H1 (cell line): ENCODE data around the gene SFMBT2. TPM values are rescaled to one million over a fixed set of nuclear protein-coding genes. Genes with fewer than 3 reads are reported as not detected.

Experiments used
- CTCF ChIA-PET: fragments of 300-600 bp; sonication (Branson Sonifier 250); formaldehyde crosslinking; loops from one replicate; lab custom pipeline; 2021; ENCODE audit not compliant: partially characterized antibody; lab: Charles Lee
- POLR2A ChIA-PET: fragments of 300-600 bp; sonication (Branson Sonifier 250); formaldehyde crosslinking; loops from one replicate; lab custom pipeline; 2021; ENCODE audit warnings: inconsistent platforms; ENCODE audit not compliant: partially characterized antibody; lab: Charles Lee
- DNase-seq, 2 experiments: peaks; one replicate each; pipeline versions ENCODE4 v3.0.0 to v3.0.0-alpha.2; 2010 to 2022; ENCODE audit warnings: low spot score in 2 of 2, low read depth in 1 of 2, mixed read lengths in 1 of 2
- FAIRE-seq: peaks from 2 replicates; lab custom pipeline; 2011; peaks lifted over from hg19 to GRCh38; lab: Jason Lieb, UNC
- H2AFZ ChIP-seq: 2 replicates; pipeline ENCODE4 v1.8.1; 2012; ENCODE audit warnings: low read length, inconsistent platforms
- H2AK5ac ChIP-seq: 2 replicates; pipeline ENCODE4 v1.6.1; 2013; ENCODE audit warnings: low read depth, low read length
- H2BK120ac ChIP-seq: replicated peaks from 2 replicates; pipeline ENCODE3; 2013; ENCODE audit warnings: low read depth, low read length, inconsistent platforms
- H2BK12ac ChIP-seq: 2 replicates; pipeline ENCODE4 v1.6.1; 2013; ENCODE audit warnings: low read depth, low read length
- H2BK15ac ChIP-seq: 2 replicates; pipeline ENCODE4 v1.6.1; 2013; ENCODE audit warnings: low read length
- H2BK20ac ChIP-seq: 2 replicates; pipeline ENCODE4 v1.6.1; 2013; ENCODE audit warnings: low read length
- H2BK5ac ChIP-seq: 2 replicates; pipeline ENCODE4 v1.6.1; 2013; ENCODE audit warnings: low read depth, low read length
- H3K14ac ChIP-seq: 2 replicates; pipeline ENCODE4 v1.6.1; 2013; ENCODE audit warnings: inconsistent platforms; ENCODE audit not compliant: insufficient read length
- H3K18ac ChIP-seq: 2 replicates; pipeline ENCODE4 v1.6.1; 2013; ENCODE audit warnings: low read length; ENCODE audit errors: extremely low read depth
- H3K23ac ChIP-seq: 2 replicates; pipeline ENCODE4 v1.6.1; 2013; ENCODE audit warnings: inconsistent platforms; ENCODE audit not compliant: insufficient read length
- H3K23me2 ChIP-seq: 2 replicates; pipeline ENCODE4 v1.6.1; 2013; ENCODE audit warnings: low read depth, low read length
- H3K27ac ChIP-seq: 2 replicates; pipeline ENCODE4 v1.6.1; 2011; ENCODE audit warnings: low read depth, low read length, inconsistent platforms
- H3K27me3 ChIP-seq, 4 experiments: replicated peaks in 1 of 4; 1 replicate in 1 of 4; 2 replicates in 3 of 4; pipeline versions ENCODE4 v1.6.1 to v1.8.1; 2011 to 2013; ENCODE audit warnings: low read length in 3 of 4, mild to moderate bottlenecking in 3 of 4, inconsistent platforms in 2 of 4, mixed read lengths in 2 of 4, moderate library complexity in 1 of 4; ENCODE audit not compliant: control insufficient read depth in 3 of 4, insufficient read depth in 3 of 4; ENCODE audit errors: extremely low read depth in 1 of 4
- H3K36me3 ChIP-seq, 4 experiments: 2 replicates each; pipeline versions ENCODE4 v1.6.1 to v1.8.1; 2011 to 2013; ENCODE audit warnings: mild to moderate bottlenecking in 4 of 4, low read length in 3 of 4, moderate library complexity in 2 of 4, control low read depth in 1 of 4, inconsistent platforms in 1 of 4; ENCODE audit not compliant: insufficient read depth in 4 of 4, control insufficient read depth in 2 of 4
- H3K4ac ChIP-seq: replicated peaks from 2 replicates; pipeline ENCODE3; 2013; ENCODE audit warnings: low read length, low read depth, mixed read lengths, inconsistent platforms; ENCODE audit not compliant: insufficient read length
- H3K4me1 ChIP-seq, 4 experiments: replicated peaks in 1 of 4; 1 replicate in 1 of 4; 2 replicates in 3 of 4; pipeline versions ENCODE4 v1.6.1 to v1.8.1; 2011 to 2013; ENCODE audit warnings: low read length in 3 of 4, inconsistent platforms in 2 of 4, mixed read lengths in 1 of 4; ENCODE audit not compliant: insufficient read depth in 4 of 4, control insufficient read depth in 3 of 4
- H3K4me2 ChIP-seq, 2 experiments: 2 replicates each; pipeline versions ENCODE4 v1.6.1 to v1.8.1; 2011 to 2013; ENCODE audit warnings: low read depth in 2 of 2, low read length in 2 of 2, control low read depth in 1 of 2, inconsistent platforms in 1 of 2, mild to moderate bottlenecking in 1 of 2; ENCODE audit not compliant: insufficient read depth in 1 of 2
- H3K4me3 ChIP-seq, 4 experiments: fragments of 200-600, 300-600 bp in 1 of 4; sonication (generic), shearing (Covaris generic), sonication (Bioruptor Twin) in 1 of 4; 2 replicates each; pipeline versions ENCODE4 v1.5.1 to v1.8.1; 2011 to 2016; ENCODE audit warnings: low read length in 4 of 4, low read depth in 3 of 4, control low read depth in 2 of 4, inconsistent platforms in 2 of 4, mild to moderate bottlenecking in 2 of 4, mixed read lengths in 1 of 4, moderate library complexity in 1 of 4; ENCODE audit not compliant: insufficient read depth in 2 of 4; ENCODE audit errors: extremely low read depth in 1 of 4
- H3K56ac ChIP-seq: replicated peaks from 2 replicates; pipeline ENCODE3; 2013; ENCODE audit warnings: low read depth, mild to moderate bottlenecking, mixed read lengths, low read length, inconsistent platforms; ENCODE audit not compliant: insufficient read length
- H3K79me1 ChIP-seq: 2 replicates; pipeline ENCODE4 v1.6.1; 2013; ENCODE audit warnings: low read depth, low read length, control low read depth
- H3K79me2 ChIP-seq, 2 experiments: 2 replicates each; pipeline versions ENCODE4 v1.6.1 to v1.8.1; 2012 to 2013; ENCODE audit warnings: low read length in 2 of 2, mild to moderate bottlenecking in 2 of 2, inconsistent platforms in 1 of 2; ENCODE audit not compliant: insufficient read depth in 2 of 2, control insufficient read depth in 1 of 2
- H3K9ac ChIP-seq, 4 experiments: replicated peaks in 1 of 4; 1 replicate in 1 of 4; 2 replicates in 3 of 4; pipeline versions ENCODE4 v1.6.1 to v1.8.1; 2011 to 2013; ENCODE audit warnings: low read depth in 3 of 4, low read length in 3 of 4, control low read depth in 2 of 4, mild to moderate bottlenecking in 2 of 4, moderate library complexity in 2 of 4, inconsistent platforms in 1 of 4; ENCODE audit errors: extremely low read depth in 1 of 4
- H3K9me3 ChIP-seq, 2 experiments: 2 replicates each; pipeline versions ENCODE4 v1.6.1 to v1.8.1; 2012 to 2013; ENCODE audit warnings: mild to moderate bottlenecking in 2 of 2, moderate library complexity in 2 of 2, control low read depth in 1 of 2, inconsistent platforms in 1 of 2, low read depth in 1 of 2, low read length in 1 of 2, mixed read lengths in 1 of 2; ENCODE audit not compliant: insufficient read depth in 2 of 2
- H4K20me1 ChIP-seq, 2 experiments: replicated peaks in 1 of 2; 2 replicates each; pipeline versions ENCODE3 to v1.8.1; 2011 to 2013; ENCODE audit warnings: inconsistent platforms in 2 of 2, low read length in 2 of 2, mild to moderate bottlenecking in 1 of 2; ENCODE audit not compliant: insufficient read depth in 2 of 2, control insufficient read depth in 1 of 2
- H4K5ac ChIP-seq: 2 replicates; pipeline ENCODE4 v1.6.1; 2013; ENCODE audit warnings: low read length, low read depth, mixed read lengths, inconsistent platforms; ENCODE audit not compliant: insufficient read length
- H4K8ac ChIP-seq: 2 replicates; pipeline ENCODE4 v1.8.0; 2013; ENCODE audit warnings: mild to moderate bottlenecking, moderate library complexity, low read length, inconsistent platforms; ENCODE audit not compliant: insufficient read depth; ENCODE audit errors: extremely low read depth
- H4K91ac ChIP-seq: replicated peaks from 2 replicates; pipeline ENCODE3; 2013; ENCODE audit warnings: low read length, mixed read lengths, inconsistent platforms; ENCODE audit not compliant: insufficient read length
- BCL11A ChIP-seq, 2 experiments: IDR thresholded peaks; one replicate each; pipeline ENCODE4 v1.6.1; 2011; ENCODE audit warnings: low read depth in 2 of 2, low read length in 2 of 2, mild to moderate bottlenecking in 2 of 2
- CBX5 ChIP-seq: fragments of 300-800, 300-1000 bp; sonication (generic); IDR thresholded peaks from 2 replicates; pipeline ENCODE4 v1.7.1; 2016; ENCODE audit warnings: antibody characterized with exemption, low read length, low read depth
- EP300 ChIP-seq, 2 experiments: IDR thresholded peaks; 1 replicate in 1 of 2; 2 replicates in 1 of 2; pipeline ENCODE4 v1.6.1; 2011 to 2012; ENCODE audit warnings: low read depth in 2 of 2, low read length in 2 of 2, mild to moderate bottlenecking in 2 of 2, borderline replicate concordance in 1 of 2, inconsistent platforms in 1 of 2, moderate library complexity in 1 of 2
- GABPA ChIP-seq: IDR thresholded peaks from 2 replicates; pipeline ENCODE4 v1.6.1; 2011; ENCODE audit warnings: mild to moderate bottlenecking, low read length, moderate library complexity, borderline replicate concordance; ENCODE audit not compliant: insufficient read depth
- HDAC6 ChIP-seq: IDR thresholded peaks from one replicate; pipeline ENCODE4 v1.7.1; 2012; ENCODE audit warnings: low read depth, mild to moderate bottlenecking, inconsistent platforms, low read length, moderate library complexity
- KDM4A ChIP-seq: IDR thresholded peaks from one replicate; pipeline ENCODE4 v1.7.1; 2012; ENCODE audit warnings: low read depth, mild to moderate bottlenecking, moderate library complexity, low read length, inconsistent platforms; ENCODE audit not compliant: severe bottlenecking
- RAD21 ChIP-seq, 2 experiments: IDR thresholded peaks in 1 of 2; conservative IDR thresholded peaks in 1 of 2; 2 replicates each; pipeline ENCODE4 v1.6.1; 2011; ENCODE audit warnings: low read depth in 2 of 2, low read length in 2 of 2, improper control_type of control experiment in 1 of 2, inconsistent platforms in 1 of 2, mild to moderate bottlenecking in 1 of 2, moderate library complexity in 1 of 2
- RFX5 ChIP-seq: IDR thresholded peaks from 2 replicates; pipeline ENCODE4 v1.6.1; 2011; ENCODE audit warnings: low read depth, low read length, improper control_type of control experiment, borderline replicate concordance
- RXRA ChIP-seq: IDR thresholded peaks from 2 replicates; pipeline ENCODE4 v1.6.1; 2011; ENCODE audit warnings: low read depth, mild to moderate bottlenecking, low read length, moderate library complexity; ENCODE audit not compliant: insufficient read depth
- SIX5 ChIP-seq: IDR thresholded peaks from 2 replicates; pipeline ENCODE4 v1.6.1; 2011; ENCODE audit warnings: mild to moderate bottlenecking, low read depth, low read length
- SP2 ChIP-seq: IDR thresholded peaks from 2 replicates; pipeline ENCODE4 v1.6.1; 2012; ENCODE audit warnings: mild to moderate bottlenecking, low read length, inconsistent platforms
- SRF ChIP-seq: IDR thresholded peaks from 2 replicates; pipeline ENCODE4 v1.6.1; 2011; ENCODE audit warnings: mild to moderate bottlenecking, low read depth, low read length, moderate library complexity
- WGBS, 2 experiments: shearing (Covaris generic) in 1 of 2; methylation state at CpG; one replicate each; pipeline versions ENCODE4 v1.1.6 to v1.1.7; 2013 to 2015; ENCODE audit warnings: low lambda C conversion rate in 2 of 2, mixed read lengths in 2 of 2, inconsistent platforms in 1 of 2, low coverage in 1 of 2, missing lambda C conversion rate in 1 of 2; ENCODE audit not compliant: insufficient replicate concordance in 2 of 2, insufficient coverage in 1 of 2, insufficient read length in 1 of 2; ENCODE audit errors: extremely low coverage in 1 of 2, missing lambda C conversion rate in 1 of 2; 5-methylcytosine and 5-hydroxymethylcytosine counted together
- polyA plus RNA-seq, 7 experiments: library from polyadenylated mRNA; depleted of rRNA in 3 of 7; stranded (reverse) in 5 of 7; unstranded in 2 of 7; fragments of >200 nt in 5 of 7; fragments of 200-250 nt in 2 of 7; gene quantifications; 1 replicate in 5 of 7; 2 replicates in 1 of 7; 4 replicates in 1 of 7; pipeline versions ENCODE4 v1.2.1 to v1.2.3, GENCODE V29; 2011 to 2013; ENCODE audit warnings: missing spikeins in 2 of 7, mixed read lengths in 2 of 7
- total RNA-seq: library from RNA; stranded (reverse); fragmentation: NEBNext Ultra II Directional; extraction: Animal tissue kit (Norgen Biotek cat#: 25700); gene quantifications from 2 replicates; pipeline ENCODE4 v1.2.1, GENCODE V29; 2021
- TF ChIP-seq, protein P1 (sequence below): IDR thresholded peaks from 2 replicates; pipeline ENCODE4 v1.6.1; 2012; ENCODE audit warnings: inconsistent platforms

The SFMBT2 gene
- total and polyA plus RNA-seq, 2 of the 8 experiments (the other 6 are each of a cell fraction or from before 2014, with no cell fraction given): 2.9 to 11.0 TPM

DNA sequence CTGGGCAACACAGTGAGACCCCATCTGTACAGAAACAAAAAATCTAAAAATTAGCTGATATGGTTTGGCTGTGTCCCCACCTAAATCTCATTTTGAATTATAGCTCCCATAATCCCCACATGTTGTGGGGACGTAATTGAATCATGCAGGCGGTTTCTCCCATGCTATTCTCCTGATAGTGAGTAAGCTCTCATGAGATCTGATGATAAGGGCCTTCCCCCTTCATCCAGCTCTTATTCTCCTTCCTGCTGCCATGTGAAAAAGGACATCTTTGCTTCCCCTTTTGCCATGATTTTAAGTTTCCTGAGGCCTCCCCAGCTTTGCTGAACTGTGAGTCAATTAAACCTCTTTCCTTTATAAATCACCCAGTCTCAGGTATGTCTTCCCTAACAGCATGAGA lies 136.5 kb downstream of the SFMBT2 start:
- no peaks in the 10 kb centered on the region for H3K9me3 ChIP-seq
- no peak overlapping the region for H3K18ac ChIP-seq
- no peak for DNase-seq
- no peak overlapping the region for H3K4ac ChIP-seq
- no peaks in the 10 kb centered on the region for H3K79me2 ChIP-seq
- no peak overlapping the region for H3K9ac ChIP-seq
- no peaks in the 10 kb centered on the region; the same call in 1 of the 2 replicates for H3K23me2 ChIP-seq
- POLR2A ChIA-PET: no interaction called here
- no peak overlapping the region for H3K4me3 ChIP-seq
- FAIRE-seq: no peak
- no peak overlapping the region for H3K4me2 ChIP-seq
- H3K56ac ChIP-seq: no peak overlapping the region
- H4K20me1 ChIP-seq: no peaks in the 10 kb centered on the region
- no peaks in the 10 kb centered on the region for H3K27me3 ChIP-seq
- H4K91ac ChIP-seq: no peak overlapping the region
- CTCF ChIA-PET: interaction anchor here (0.6 to 1.7 kb wide), 6 partner anchors 11 to 158 kb away, joined by 3 to 7 read pairs (median 3); no protein-coding TSS in a partner anchor
- H3K36me3 ChIP-seq: no peaks in the 10 kb centered on the region; a peak in 2 of 8 replicates
- no peaks in the 10 kb centered on the region for H3K79me1 ChIP-seq
- 90% methylated on average over 2 of the region's 2 CpGs; no CpG with 5 or more reads in 1 of the 2 experiments for WGBS, 2 experiments
- no peak overlapping the region for H2AFZ ChIP-seq
- H4K5ac ChIP-seq: no peak overlapping the region
- no peak overlapping the region for H2BK15ac ChIP-seq
- H3K14ac ChIP-seq: no peak overlapping the region
- H3K23ac ChIP-seq: no peak overlapping the region
- H3K27ac ChIP-seq: no peak overlapping the region
- no peak overlapping the region for H2AK5ac ChIP-seq
- no peak overlapping the region for H2BK120ac ChIP-seq
- H3K4me1 ChIP-seq: no peaks in the 10 kb centered on the region; a peak in 1 of 7 replicates
- no peak overlapping the region for H2BK5ac ChIP-seq
- no peak overlapping the region for H2BK12ac ChIP-seq
- no peak overlapping the region for H4K8ac ChIP-seq
- no peak overlapping the region for H2BK20ac ChIP-seq
- TF ChIP-seq CBX5 (no peak), EP300 (IDR thresholded peaks at IDR 0.05; ENCODE audit: borderline replicate concordance in 1 of 2, low read depth in 2 of 2, low read length in 2 of 2) (no peak), RXRA (no peak), SIX5 (no peak), KDM4A (no peak), SP2 (no peak), RAD21 (IDR thresholded peaks at IDR 0.05 in 1 of 2, conservative IDR thresholded peaks at IDR 0.05 in 1 of 2; ENCODE audit: low read depth in 2 of 2, low read length in 2 of 2) (no peak), BCL11A (IDR thresholded peaks at IDR 0.05; ENCODE audit: low read depth in 2 of 2, low read length in 2 of 2) (no peak), SRF (no peak), HDAC6 (no peak), GABPA (no peak), RFX5 (no peak)
- TF ChIP-seq, protein P1, sequence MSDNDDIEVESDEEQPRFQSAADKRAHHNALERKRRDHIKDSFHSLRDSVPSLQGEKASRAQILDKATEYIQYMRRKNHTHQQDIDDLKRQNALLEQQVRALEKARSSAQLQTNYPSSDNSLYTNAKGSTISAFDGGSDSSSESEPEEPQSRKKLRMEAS: no peak
